HG02588 (cell line): ENCODE data around the gene MAOA.
"Not testable (repeated sequence)": the region's sequence is repeated elsewhere in the genome, so short reads cannot be mapped to it uniquely, and the experiment has no call there.

ENCODE experiments used
- ATAC-seq: cut with Tn5 transposase; IDR thresholded peaks from one replicate; pipeline ENCODE4 v1.9.1; 2021; ENCODE audit warnings: mild to moderate bottlenecking, moderate library complexity; ENCODE audit not compliant: unreplicated experiment

Gene MAOA

GRCh38 chrX:43707812-43708548 lies 51.9 kb downstream of the MAOA start:
- ATAC-seq: no peak

- no peak for ATAC-seq
Observed at GRCh38 chrX:43716144-43716543, 60.0 kb downstream of the MAOA start.

- ATAC-seq: no peak
Observed at GRCh38 chrX:43716696-43717095, 60.6 kb downstream of the MAOA start.

- no peak for ATAC-seq
Observed at GRCh38 chrX:43717161-43717560, 61.1 kb downstream of the MAOA start.

DNA sequence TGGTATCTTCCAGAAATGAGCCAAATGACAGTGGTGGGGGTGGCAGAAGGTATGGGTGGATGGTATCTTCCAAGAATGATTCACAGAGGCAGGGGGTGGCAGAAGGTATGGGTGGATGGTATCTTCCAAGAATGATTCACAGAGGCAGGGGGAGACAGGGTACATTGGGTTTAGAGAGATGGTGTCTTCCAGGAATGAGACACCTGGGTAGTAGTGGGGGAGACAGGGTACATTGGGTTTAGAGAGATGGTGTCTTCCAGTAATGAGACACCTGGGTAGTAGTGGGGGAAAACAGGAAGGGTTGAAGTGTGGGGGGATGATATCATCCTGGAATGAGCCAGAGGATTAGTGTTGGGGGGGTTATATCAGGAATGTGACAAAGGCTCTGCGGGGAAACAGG lies 62.0 kb downstream of the MAOA start:
- no peak for ATAC-seq

DNA sequence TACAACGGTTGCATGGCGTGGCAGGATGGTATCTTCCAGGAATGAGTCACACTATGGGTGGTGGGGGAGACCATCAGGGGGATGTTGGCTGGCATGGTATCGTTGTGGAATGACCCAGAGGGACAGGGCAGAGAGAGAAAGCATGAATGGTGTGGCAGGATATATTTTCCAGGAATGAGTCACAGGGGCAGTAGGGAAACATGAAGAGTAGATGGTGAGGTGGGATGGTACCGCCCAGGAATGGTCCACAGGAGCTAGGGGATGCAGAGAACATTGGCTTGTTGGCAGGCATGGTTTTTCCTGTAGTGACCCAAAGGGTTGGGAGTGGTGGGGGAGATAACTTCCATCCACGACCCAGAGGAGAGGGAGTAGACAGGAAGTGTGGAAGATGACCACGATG lies 62.4 kb downstream of the MAOA start:
- no peak for ATAC-seq

GRCh38 chrX:43718956-43719355 lies 62.9 kb downstream of the MAOA start:
- ATAC-seq: no peak

DNA sequence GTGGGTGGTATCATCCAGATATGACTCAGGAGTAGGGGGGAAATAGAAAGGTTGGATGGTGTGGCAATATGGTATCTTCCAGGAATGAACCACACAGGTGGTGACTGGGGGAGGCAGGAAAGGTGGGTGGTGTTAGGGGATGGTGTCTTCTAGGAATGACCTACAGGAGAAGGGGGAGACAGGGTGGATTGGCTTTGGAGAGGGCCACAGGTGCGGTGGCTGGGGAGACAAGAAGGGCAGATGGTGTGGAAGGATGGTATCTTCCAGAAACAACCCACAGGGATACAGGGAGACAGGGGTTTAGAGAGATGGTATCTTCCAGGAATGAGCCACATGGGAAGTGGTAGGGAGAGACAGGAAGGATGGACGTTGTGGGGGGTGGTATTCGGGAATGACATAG lies 64.0 kb downstream of the MAOA start:
- ATAC-seq: no peak

DNA sequence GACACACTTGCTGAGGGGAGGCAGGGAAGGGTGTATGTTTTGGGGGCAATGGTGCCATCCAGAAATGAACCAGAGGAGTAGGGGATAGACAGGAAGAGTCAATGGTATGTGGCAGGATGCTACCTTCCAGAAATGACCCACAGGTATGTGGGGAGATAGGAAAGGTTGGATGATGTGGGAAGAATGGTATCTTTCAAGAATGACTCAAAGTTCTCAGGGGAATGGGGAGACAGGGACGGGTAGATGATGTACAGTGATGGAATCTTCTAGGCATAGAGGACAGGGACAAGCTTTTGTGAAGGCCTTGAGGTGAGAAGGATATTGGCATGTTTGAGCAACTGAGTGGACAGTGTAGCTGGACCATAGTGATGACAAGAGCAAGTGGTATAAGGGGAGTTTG lies 64.9 kb downstream of the MAOA start:
- ATAC-seq: no peak

DNA sequence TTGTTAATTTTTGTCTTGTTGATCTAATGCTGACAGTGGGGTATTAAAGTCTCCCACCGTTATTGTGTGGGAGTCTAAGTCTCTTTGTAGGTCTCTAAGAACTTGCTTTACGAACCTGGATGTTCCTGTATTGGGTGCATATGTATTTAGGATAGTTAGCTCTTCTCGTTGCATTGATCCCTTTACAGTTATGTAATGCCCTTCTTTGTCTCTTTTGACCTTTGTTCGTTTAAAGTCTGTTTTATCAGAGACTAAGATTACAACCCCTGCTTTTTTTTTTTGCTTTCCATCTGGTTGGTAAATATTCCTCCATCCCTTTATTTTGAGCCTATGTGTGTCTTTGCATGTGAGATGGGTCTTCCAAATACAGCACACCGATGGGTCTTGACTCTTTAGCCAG lies 69.1 kb downstream of the MAOA start:
- not testable (repeated sequence) for ATAC-seq

DNA sequence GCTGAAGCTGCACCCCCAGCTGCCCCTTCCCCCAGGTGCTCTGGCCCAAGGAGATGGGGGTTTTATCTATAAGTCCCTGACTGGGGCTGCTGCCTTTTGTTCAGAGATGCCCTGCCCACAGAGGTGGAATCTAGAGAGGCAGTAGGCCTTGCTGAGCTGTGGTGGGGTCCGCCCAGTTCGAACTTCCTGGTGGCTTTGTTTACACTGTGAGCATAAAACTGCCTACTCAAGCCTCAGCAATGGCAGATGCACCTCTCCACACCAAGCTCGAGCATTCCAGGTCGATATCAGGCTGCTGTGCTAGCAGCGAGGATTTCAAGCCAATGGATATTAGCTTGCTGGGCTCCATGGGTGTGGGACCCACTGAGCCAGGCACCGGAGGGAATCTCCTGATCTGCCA lies 71.2 kb downstream of the MAOA start:
- ATAC-seq: not testable (repeated sequence)

DNA sequence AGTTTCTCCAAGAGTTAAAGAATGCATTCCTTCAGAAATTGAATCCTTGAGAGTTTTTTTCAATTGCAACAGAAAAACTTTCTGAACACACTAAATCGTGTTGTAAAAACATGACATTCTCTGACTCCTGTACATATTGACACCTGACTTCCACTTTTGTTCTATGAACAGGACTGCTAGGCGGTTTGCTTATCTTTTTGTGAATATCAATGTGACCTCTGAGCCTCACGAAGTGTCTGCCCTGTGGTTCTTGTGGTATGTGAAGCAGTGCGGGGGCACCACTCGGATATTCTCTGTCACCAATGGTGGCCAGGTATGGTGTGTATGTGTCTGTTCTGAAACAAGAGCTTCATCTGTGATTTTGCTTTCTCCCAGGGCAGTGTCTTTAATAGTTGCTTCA lies 71.9 kb downstream of the MAOA start:
- no peak for ATAC-seq

- no peak for ATAC-seq
Observed at GRCh38 chrX:43728966-43729365, 72.9 kb downstream of the MAOA start.

DNA sequence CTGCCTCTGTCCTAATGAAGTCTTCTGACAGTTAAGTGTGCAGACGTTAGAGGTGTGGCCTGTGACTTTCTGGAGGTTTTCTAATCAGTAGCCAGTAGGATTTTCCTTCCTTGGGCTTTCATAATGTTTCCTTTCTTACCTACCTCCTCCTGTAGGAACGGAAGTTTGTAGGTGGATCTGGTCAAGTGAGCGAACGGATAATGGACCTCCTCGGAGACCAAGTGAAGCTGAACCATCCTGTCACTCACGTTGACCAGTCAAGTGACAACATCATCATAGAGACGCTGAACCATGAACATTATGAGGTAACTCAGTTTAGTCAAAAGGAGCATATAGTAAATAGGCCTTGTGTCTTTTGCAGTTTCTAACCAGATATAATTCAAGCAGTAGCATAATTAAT lies 75.0 kb downstream of the MAOA start:
- ATAC-seq: no peak

- ATAC-seq: no peak
Observed at GRCh38 chrX:43733699-43734098, 77.6 kb downstream of the MAOA start.

GRCh38 chrX:43734444-43734843 lies 78.3 kb downstream of the MAOA start:
- no peak for ATAC-seq

- ATAC-seq: no peak
Observed at GRCh38 chrX:43735534-43735933, 79.4 kb downstream of the MAOA start.

DNA sequence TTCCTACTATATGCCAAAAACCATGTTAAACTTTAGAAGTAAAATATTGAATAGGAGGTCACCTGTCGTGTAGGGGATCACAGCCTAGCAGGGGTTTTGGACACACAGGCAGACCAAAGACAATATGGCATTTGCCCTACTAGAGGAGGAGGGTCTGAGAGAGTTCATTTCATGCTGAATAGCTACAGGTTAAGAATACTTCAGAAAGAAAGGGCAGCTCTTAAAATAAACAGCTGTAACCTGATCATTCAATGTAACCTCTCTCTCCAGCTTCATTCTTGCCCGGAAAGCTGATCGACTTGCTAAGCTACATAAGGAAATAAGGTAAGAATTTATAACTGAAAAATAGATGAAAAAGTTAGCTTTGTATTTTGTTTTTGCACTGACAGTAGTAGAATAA lies 79.9 kb downstream of the MAOA start:
- no peak for ATAC-seq

GRCh38 chrX:43741843-43742573 lies 85.9 kb downstream of the MAOA start:
- no peak for ATAC-seq

DNA sequence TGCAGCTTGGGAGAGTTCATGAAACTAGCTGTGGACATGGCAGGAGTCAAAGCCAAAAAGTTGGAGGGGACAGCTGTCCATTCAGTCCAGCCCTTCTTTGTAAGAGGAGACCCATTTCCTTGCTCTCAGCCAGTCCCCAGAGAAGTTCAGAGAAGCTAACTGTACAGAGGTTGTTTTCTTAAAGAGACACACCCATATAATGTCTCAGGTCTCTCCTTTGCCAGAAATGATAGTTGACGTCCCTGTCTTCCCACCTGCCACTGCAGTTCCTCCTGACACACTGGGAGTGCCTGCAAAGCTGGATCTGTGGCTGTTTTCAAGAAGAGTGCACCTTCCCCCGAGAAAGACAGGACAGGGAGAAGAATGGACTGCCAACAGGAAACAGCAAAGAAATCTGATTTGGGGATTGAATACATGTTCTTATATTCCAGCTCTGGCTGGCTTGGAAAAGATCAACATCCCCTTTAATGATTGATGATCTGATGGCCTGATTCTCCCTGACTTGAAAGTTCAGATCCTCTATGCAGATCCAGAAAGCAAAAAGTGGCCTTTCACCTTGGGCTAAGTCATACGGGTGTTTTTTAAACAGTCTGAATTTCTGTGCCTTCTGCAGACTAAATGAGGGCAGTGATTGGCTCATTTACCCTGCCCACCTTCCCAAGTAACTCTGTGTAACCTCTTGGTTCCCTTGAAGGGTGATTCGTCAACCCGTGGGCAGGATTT lies 87.2 kb downstream of the MAOA start:
- no peak for ATAC-seq

GRCh38 chrX:43744284-43744683 lies 88.2 kb downstream of the MAOA start:
- ATAC-seq: no peak
